ENCODE data around the gene ETNK2.

- TF ChIP-seq ZNF710 (CRISPR knock-in tag; IDR thresholded peaks at IDR 0.05; ENCODE audit: borderline replicate concordance) (no peak), ZNF20 (CRISPR knock-in tag; IDR thresholded peaks at IDR 0.05) (no peak), ZNF225 (CRISPR knock-in tag; IDR thresholded peaks at IDR 0.05) (no peak), HOXA7 (CRISPR knock-in tag; IDR thresholded peaks at IDR 0.05) (no peak), CHCHD3 (CRISPR knock-in tag; IDR thresholded peaks at IDR 0.05) (no peak), NFE2L1 (CRISPR knock-in tag; IDR thresholded peaks at IDR 0.05; ENCODE audit: borderline replicate concordance) (no peak), BRCA1 (CRISPR knock-in tag; IDR thresholded peaks at IDR 0.05) (no peak), EZH2 (conservative IDR thresholded peaks at IDR 0.05; ENCODE audit: low read depth, low read length) (no peak), MYNN (CRISPR knock-in tag; IDR thresholded peaks at IDR 0.05; ENCODE audit: low read depth) (no peak), ZMYM4 (CRISPR knock-in tag; IDR thresholded peaks at IDR 0.05) (no peak), TRIM24 (CRISPR knock-in tag; IDR thresholded peaks at IDR 0.05) (no peak)
- TF ChIP-seq, protein P1, sequence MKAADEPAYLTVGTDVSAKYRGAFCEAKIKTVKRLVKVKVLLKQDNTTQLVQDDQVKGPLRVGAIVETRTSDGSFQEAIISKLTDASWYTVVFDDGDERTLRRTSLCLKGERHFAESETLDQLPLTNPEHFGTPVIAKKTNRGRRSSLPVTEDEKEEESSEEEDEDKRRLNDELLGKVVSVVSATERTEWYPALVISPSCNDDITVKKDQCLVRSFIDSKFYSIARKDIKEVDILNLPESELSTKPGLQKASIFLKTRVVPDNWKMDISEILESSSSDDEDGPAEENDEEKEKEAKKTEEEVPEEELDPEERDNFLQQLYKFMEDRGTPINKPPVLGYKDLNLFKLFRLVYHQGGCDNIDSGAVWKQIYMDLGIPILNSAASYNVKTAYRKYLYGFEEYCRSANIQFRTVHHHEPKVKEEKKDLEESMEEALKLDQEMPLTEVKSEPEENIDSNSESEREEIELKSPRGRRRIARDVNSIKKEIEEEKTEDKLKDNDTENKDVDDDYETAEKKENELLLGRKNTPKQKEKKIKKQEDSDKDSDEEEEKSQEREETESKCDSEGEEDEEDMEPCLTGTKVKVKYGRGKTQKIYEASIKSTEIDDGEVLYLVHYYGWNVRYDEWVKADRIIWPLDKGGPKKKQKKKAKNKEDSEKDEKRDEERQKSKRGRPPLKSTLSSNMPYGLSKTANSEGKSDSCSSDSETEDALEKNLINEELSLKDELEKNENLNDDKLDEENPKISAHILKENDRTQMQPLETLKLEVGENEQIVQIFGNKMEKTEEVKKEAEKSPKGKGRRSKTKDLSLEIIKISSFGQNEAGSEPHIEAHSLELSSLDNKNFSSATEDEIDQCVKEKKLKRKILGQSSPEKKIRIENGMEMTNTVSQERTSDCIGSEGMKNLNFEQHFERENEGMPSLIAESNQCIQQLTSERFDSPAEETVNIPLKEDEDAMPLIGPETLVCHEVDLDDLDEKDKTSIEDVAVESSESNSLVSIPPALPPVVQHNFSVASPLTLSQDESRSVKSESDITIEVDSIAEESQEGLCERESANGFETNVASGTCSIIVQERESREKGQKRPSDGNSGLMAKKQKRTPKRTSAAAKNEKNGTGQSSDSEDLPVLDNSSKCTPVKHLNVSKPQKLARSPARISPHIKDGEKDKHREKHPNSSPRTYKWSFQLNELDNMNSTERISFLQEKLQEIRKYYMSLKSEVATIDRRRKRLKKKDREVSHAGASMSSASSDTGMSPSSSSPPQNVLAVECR (CRISPR knock-in tag; IDR thresholded peaks at IDR 0.05; ENCODE audit: borderline replicate concordance), result no peak
- TF ChIP-seq, protein P2, sequence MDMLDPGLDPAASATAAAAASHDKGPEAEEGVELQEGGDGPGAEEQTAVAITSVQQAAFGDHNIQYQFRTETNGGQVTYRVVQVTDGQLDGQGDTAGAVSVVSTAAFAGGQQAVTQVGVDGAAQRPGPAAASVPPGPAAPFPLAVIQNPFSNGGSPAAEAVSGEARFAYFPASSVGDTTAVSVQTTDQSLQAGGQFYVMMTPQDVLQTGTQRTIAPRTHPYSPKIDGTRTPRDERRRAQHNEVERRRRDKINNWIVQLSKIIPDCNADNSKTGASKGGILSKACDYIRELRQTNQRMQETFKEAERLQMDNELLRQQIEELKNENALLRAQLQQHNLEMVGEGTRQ (IDR thresholded peaks at IDR 0.05; ENCODE audit: low read depth, low read length), result no peak
- TF ChIP-seq, protein P2 (CRISPR knock-in tag; IDR thresholded peaks at IDR 0.05; ENCODE audit: borderline replicate concordance), result no peak
These were observed 56.8 kb downstream of the ETNK2 start for GRCh38 chr1:204094856-204095634.
